NCI-H2107 treated with DMSO at 0.1 percent for 48 hours (cell line): ENCODE data around the gene PSD4.
A peak's percentile ranks its signal among the peaks of the same experiment; 100 is the strongest.

Experiments
- DNase-seq: peaks from one replicate; lab custom pipeline; 2025; ENCODE audit not compliant: unreplicated experiment; lab: John Stamatoyannopoulos, UW

Gene PSD4

GRCh38 chr2:113183264-113183663 is 9.5 kb downstream of the PSD4 start:
- DNase-seq, result no peak

GRCh38 chr2:113183703-113184102 is 9.9 kb downstream of the PSD4 start:
- DNase-seq, result no peak

- no peak for DNase-seq
Observed at GRCh38 chr2:113184531-113185230, 10.9 kb downstream of the PSD4 start.

GRCh38 chr2:113185664-113186432 is 12.1 kb downstream of the PSD4 start:
- DNase-seq, result no peak

- no peak for DNase-seq
Observed at GRCh38 chr2:113186433-113186796, 12.6 kb downstream of the PSD4 start.

GRCh38 chr2:113187771-113188170 is 14.0 kb downstream of the PSD4 start:
- no peak for DNase-seq

GRCh38 chr2:113190871-113191270 is 17.1 kb downstream of the PSD4 start:
- no peak for DNase-seq

GRCh38 chr2:113192459-113193100 is 18.8 kb downstream of the PSD4 start:
- DNase-seq, result no peak

GRCh38 chr2:113195923-113196501 is 22.2 kb downstream of the PSD4 start:
- no peak for DNase-seq

GRCh38 chr2:113196839-113197238 is 23.1 kb downstream of the PSD4 start:
- no peak for DNase-seq

GRCh38 chr2:113197347-113198047 is 23.7 kb downstream of the PSD4 start:
- DNase-seq, result no peak

GRCh38 chr2:113198048-113198789 is 24.4 kb downstream of the PSD4 start:
- no peak for DNase-seq

GRCh38 chr2:113198790-113199612 is 25.2 kb downstream of the PSD4 start:
- peak; percentile 27 for DNase-seq

- no peak for DNase-seq
Observed at GRCh38 chr2:113200236-113200635, 26.5 kb downstream of the PSD4 start.

GRCh38 chr2:113200736-113201490 is 27.1 kb downstream of the PSD4 start:
- no peak for DNase-seq

GRCh38 chr2:113201496-113202304 is 27.9 kb downstream of the PSD4 start:
- no peak for DNase-seq

- DNase-seq, result no peak
Observed at GRCh38 chr2:113202305-113203216, 28.8 kb downstream of the PSD4 start.
